Myocyte (in vitro differentiated cells): ENCODE data around the gene ITM2C. TPM values are rescaled to one million over a fixed set of nuclear protein-coding genes. Genes with fewer than 3 reads are reported as not detected.

Experiments used
- DNase-seq: peaks from one replicate; pipeline ENCODE4 v3.0.0-alpha.2; 2012; ENCODE audit warnings: low read depth
- total RNA-seq: library from RNA; depleted of rRNA; stranded (reverse); fragments of >200 nt; gene quantifications from 2 replicates; pipeline ENCODE4 v1.2.3, GENCODE V29; 2014

Gene ITM2C
- total RNA-seq, 1 donor from 2014 or later = 203 TPM

- no peak for DNase-seq
Measured at GRCh38 chr2:230924470-230925341, 60.0 kb downstream of the ITM2C start, which contains the start of gene GPR55. Gene GPR55 (minus strand): TSS chr2:230925242. CDS start chr2:230910962, 14,280 bp downstream.

GRCh38 chr2:230925443-230925878 lies 60.7 kb downstream of the ITM2C start:
- no peak for DNase-seq

- DNase-seq = no peak
Measured at GRCh38 chr2:230925879-230926765, 61.4 kb downstream of the ITM2C start.

- DNase-seq = no peak
Measured at GRCh38 chr2:230927711-230928341, 63.1 kb downstream of the ITM2C start.

Other genes with a start within 250 kb of the ITM2C start
- 86.0 and 98.0 TPM in 2 replicates for gene CAB39, start 152.1 kb upstream of the ITM2C start, total RNA-seq
- 0.03 TPM in 1 of 2 replicates, not detected in the other for gene GPR55, start 60.3 kb downstream of the ITM2C start, total RNA-seq
- not detected in 2 replicates for gene SPATA3, start 131.2 kb downstream of the ITM2C start, total RNA-seq
- gene C2orf72, start 172.6 kb downstream of the ITM2C start, total RNA-seq = not detected in 2 replicates
- 157 and 159 TPM in 2 replicates for gene PSMD1, start 191.9 kb downstream of the ITM2C start, total RNA-seq